GM12872 (cell line): ENCODE results near the gene EIF2D.

Experiments
- CTCF ChIP-seq: IDR thresholded peaks from 3 replicates; pipeline ENCODE4 v1.5.1; 2011; ENCODE audit warnings: low read depth, mild to moderate bottlenecking, low read length, moderate library complexity; ENCODE audit not compliant: insufficient read depth

EIF2D gene

GRCh38 chr1:206575894-206576737 is 36.1 kb downstream of the EIF2D start:
- no peak for TF ChIP-seq CTCF

- TF ChIP-seq CTCF: no peak
Observed at GRCh38 chr1:206575165-206575893, 36.9 kb downstream of the EIF2D start.

DNA sequence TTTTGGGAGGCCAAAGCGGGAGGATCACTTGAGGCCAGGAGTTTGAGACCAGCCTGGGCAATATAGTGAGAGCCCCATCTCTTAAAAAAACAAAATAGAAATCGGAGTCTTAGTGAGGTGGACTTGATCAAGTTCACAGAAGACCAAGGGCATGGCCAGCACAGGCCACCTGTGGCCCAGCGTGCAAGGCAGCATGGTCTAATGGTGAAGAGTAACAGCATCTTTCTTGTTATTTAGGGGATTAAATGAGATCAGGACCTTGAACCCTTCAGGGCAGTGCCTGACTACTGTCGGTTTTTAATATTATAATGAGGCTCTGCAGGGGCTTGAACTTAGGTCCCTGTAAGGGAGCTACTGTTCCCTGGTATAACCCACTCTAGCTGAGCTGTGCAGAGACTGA is 38.5 kb downstream of the EIF2D start:
- no peak for TF ChIP-seq CTCF

- TF ChIP-seq CTCF: no peak
Observed at GRCh38 chr1:206573319-206573718, 38.9 kb downstream of the EIF2D start.

DNA sequence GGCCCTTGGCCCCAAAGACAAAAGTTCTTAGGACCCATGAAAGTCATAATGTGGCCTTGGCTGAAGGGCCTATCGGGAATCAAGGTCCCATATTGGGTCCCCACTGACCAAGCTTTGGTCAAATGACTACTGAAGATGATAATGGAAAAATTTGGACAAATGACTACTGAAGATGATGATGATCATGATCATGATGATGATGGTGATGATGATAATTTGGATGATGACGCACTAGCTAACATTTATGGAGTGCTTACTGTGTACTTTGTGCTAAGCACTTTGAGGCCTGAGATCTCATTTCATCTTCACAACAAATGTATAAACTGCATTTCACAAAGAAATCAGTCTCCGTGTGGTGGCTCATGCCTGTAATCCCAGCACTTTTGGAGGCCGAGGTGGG is 39.4 kb downstream of the EIF2D start:
- TF ChIP-seq CTCF: no peak

- TF ChIP-seq CTCF: no peak
Observed at GRCh38 chr1:206570529-206570928, 41.7 kb downstream of the EIF2D start.

DNA sequence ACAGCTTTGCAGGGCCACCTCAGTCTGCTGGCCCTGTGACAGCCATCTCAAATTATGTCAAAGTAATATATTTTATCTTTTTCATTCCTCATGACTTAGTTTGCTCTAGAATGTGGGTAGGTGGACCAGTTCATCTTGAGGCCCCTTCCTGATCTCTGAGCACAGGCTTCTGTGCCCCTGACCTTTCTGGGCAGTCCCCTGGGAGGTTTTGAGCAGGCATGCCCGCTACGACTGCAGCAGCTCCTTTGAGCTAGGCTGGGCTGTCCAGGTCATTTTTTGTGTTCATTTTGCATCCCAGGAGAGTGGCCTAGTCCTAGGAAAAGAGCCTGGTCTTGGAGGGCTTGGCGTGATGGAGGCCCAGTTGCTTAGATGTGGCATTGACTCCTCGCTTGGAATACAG is 42.7 kb downstream of the EIF2D start:
- no peak for TF ChIP-seq CTCF
